ENCODE results near the gene SPARCL1.

- TF ChIP-seq CTCF (IDR thresholded peaks at IDR 0.05) = no peak
- no peak for TF ChIP-seq E2F4 (CRISPR knock-in tag; IDR thresholded peaks at IDR 0.05; ENCODE audit: borderline replicate concordance, low read depth)
- no peak for TF ChIP-seq CREM (CRISPR knock-in tag; IDR thresholded peaks at IDR 0.05)
- no peak for TF ChIP-seq MXD4 (CRISPR knock-in tag; IDR thresholded peaks at IDR 0.05; ENCODE audit: borderline replicate concordance)
- no peak for TF ChIP-seq HMGXB4 (CRISPR knock-in tag; IDR thresholded peaks at IDR 0.05)
- TF ChIP-seq ATF2 (CRISPR knock-in tag; IDR thresholded peaks at IDR 0.05; ENCODE audit: borderline replicate concordance, low read depth) = no peak
- no peak for TF ChIP-seq ZNF138 (CRISPR knock-in tag; conservative IDR thresholded peaks at IDR 0.05)
- TF ChIP-seq NR1H2 (CRISPR knock-in tag; IDR thresholded peaks at IDR 0.05) = no peak
- no peak for TF ChIP-seq NR3C1 (CRISPR knock-in tag; conservative IDR thresholded peaks at IDR 0.05; ENCODE audit: low read depth)
These were observed 47.8 kb downstream of the SPARCL1 start for GRCh38 chr4:87481377-87481776.
